Neutrophil (primary cell): Measurements from ENCODE around the gene MGAT3.
A peak's percentile ranks its signal among the peaks of the same experiment; 100 is the strongest.

Source experiments
- H3K27ac ChIP-seq: fragments of 200-600 bp; sonication (generic); 2 replicates; pipeline ENCODE4 v1.5.1; 2016; ENCODE audit warnings: mild to moderate bottlenecking, moderate library complexity
- H3K27me3 ChIP-seq: fragments of 200-600 bp; sonication (generic); 2 replicates; pipeline ENCODE4 v1.6.0; 2016; ENCODE audit warnings: mild to moderate bottlenecking
- H3K36me3 ChIP-seq: fragments of 200-600 bp; sonication (generic); 2 replicates; pipeline ENCODE4 v1.5.1; 2017
- H3K4me1 ChIP-seq, 2 experiments: fragments of 200-600 bp in 1 of 2; sonication (generic) in 1 of 2; 1 replicate in 1 of 2; 2 replicates in 1 of 2; pipeline versions ENCODE4 v1.5.1 to v1.6.1; 2013 to 2016; ENCODE audit warnings: low read depth in 1 of 2, low read length in 1 of 2, mild to moderate bottlenecking in 1 of 2, moderate library complexity in 1 of 2; ENCODE audit not compliant: control insufficient read depth in 1 of 2, insufficient read depth in 1 of 2
- H3K4me3 ChIP-seq, 2 experiments: fragments of 200-600 bp in 1 of 2; sonication (generic) in 1 of 2; 1 replicate in 1 of 2; 2 replicates in 1 of 2; pipeline ENCODE4 v1.5.1; 2013 to 2016; ENCODE audit warnings: low read depth in 1 of 2, low read length in 1 of 2, mild to moderate bottlenecking in 1 of 2, moderate library complexity in 1 of 2
- H3K9me3 ChIP-seq: fragments of 200-600 bp; sonication (generic); 2 replicates; pipeline ENCODE4 v1.5.1; 2016
- TF ChIP-seq, protein P1 (sequence below): fragments of 200-600 bp; sonication (generic); IDR thresholded peaks from 2 replicates; pipeline ENCODE4 v1.5.1; 2016; ENCODE audit warnings: antibody characterized with exemption

Gene MGAT3

DNA sequence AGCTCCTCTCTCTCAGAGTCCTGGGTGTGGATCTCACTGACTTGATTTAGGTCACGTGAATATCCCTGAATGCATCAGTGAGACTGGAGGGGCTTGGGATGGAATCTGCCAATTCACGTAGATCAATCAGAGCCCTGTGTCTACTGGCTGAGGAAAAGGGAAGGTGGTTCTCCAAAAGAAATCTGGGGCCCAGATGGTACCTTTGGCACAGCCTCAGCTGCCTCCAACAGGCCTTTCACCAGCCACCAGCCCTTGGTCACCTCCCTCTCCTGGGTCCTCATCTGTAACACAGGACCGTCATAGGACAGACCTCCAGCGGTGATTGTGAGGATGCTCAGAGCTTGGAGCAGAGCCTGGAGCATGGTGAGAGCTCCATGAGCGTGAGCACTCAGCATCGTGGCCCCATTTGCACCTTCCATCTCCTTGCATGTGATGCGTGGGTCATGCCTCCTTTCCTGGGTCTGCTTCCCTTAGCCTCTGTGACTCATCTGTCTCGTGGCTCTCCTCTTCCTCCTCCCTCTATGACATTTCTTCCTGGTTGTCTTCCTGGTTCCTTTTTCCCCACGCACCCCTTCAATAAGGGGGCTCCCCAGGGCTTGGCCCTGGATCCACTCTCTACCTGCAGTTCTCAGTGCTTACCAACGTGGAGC, 37.8 kb downstream of the MGAT3 start:
- peak overlapping the region; percentile 54 for H3K27ac ChIP-seq
- H3K27me3 ChIP-seq = no peaks in the 10 kb centered on the region
- peaks cover 5 to 20% of the 10 kb centered on the region in 2 experiments for H3K4me1 ChIP-seq
- no peaks in the 10 kb centered on the region for H3K36me3 ChIP-seq
- no peaks in the 10 kb centered on the region for H3K9me3 ChIP-seq
- TF ChIP-seq, protein P1, sequence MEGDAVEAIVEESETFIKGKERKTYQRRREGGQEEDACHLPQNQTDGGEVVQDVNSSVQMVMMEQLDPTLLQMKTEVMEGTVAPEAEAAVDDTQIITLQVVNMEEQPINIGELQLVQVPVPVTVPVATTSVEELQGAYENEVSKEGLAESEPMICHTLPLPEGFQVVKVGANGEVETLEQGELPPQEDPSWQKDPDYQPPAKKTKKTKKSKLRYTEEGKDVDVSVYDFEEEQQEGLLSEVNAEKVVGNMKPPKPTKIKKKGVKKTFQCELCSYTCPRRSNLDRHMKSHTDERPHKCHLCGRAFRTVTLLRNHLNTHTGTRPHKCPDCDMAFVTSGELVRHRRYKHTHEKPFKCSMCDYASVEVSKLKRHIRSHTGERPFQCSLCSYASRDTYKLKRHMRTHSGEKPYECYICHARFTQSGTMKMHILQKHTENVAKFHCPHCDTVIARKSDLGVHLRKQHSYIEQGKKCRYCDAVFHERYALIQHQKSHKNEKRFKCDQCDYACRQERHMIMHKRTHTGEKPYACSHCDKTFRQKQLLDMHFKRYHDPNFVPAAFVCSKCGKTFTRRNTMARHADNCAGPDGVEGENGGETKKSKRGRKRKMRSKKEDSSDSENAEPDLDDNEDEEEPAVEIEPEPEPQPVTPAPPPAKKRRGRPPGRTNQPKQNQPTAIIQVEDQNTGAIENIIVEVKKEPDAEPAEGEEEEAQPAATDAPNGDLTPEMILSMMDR = no peak
- no peak overlapping the region for H3K4me3 ChIP-seq

- Histone ChIP-seq H3K27ac (peak overlapping the region; percentile 54), H3K4me1 (peaks cover 0 to 13% of the 10 kb centered on the region in 2 experiments), H3K4me3 (no peak overlapping the region), H3K9me3 (no peaks in the 10 kb centered on the region), H3K27me3 (no peaks in the 10 kb centered on the region), H3K36me3 (no peaks in the 10 kb centered on the region)
- TF ChIP-seq, protein P1 = peak; percentile 55
Measured at GRCh38 chr22:39496131-39496838, 39.5 kb downstream of the MGAT3 start.

DNA sequence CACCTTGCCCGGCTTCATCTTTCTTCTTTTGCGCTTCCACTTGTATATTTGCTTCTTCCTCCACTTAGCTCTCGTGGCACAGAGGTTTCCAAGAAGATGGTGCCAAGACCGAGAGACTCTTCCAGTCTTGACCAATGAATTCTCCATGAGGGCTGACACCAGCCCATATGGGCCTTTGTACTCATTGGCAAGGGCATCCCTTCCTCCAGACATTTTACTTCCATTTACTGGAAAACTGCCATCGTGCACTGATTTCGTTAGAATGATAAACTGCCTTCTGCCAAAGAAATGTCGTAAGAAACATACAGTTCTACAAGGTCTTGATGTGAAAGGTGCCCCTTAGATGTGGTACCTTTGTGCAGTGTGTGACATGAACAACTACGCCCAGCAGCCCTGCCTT, 40.6 kb downstream of the MGAT3 start:
- Histone ChIP-seq H3K27ac (no peak overlapping the region), H3K27me3 (no peaks in the 10 kb centered on the region), H3K4me3 (no peak overlapping the region), H3K9me3 (no peaks in the 10 kb centered on the region), H3K36me3 (no peaks in the 10 kb centered on the region), H3K4me1 (peaks cover 6 to 23% of the 10 kb centered on the region in 2 experiments)
- TF ChIP-seq, protein P1 = no peak

- Histone ChIP-seq H3K4me1 (peaks cover 15 to 33% of the 10 kb centered on the region in 2 experiments), H3K27ac (no peak overlapping the region), H3K27me3 (no peaks in the 10 kb centered on the region), H3K9me3 (no peaks in the 10 kb centered on the region), H3K36me3 (no peaks in the 10 kb centered on the region), H3K4me3 (no peak overlapping the region)
- TF ChIP-seq, protein P1 = no peak
Measured at GRCh38 chr22:39498368-39498767, 41.6 kb downstream of the MGAT3 start.

DNA sequence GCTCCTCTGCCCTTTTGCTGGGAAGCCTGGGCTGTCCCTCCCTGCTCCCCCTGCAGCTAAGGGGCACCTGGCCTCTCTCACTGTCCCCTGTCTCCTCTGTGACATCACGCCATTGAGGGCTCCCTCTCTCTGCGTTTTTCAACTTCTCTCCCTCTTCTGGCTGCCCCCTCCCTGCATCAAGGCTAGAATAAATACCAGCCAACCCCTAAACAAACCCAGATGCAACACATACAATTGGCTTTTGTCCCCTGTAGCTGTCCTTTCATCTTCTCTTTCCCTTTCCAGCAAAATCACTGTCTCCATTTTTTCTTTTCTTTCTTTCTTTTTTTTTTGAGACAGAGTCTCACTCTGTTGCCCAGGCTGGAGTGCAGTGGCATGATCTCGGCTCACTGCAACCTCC, 42.0 kb downstream of the MGAT3 start:
- Histone ChIP-seq H3K4me3 (no peak overlapping the region), H3K4me1 (peaks cover 20 to 37% of the 10 kb centered on the region in 2 experiments), H3K36me3 (no peaks in the 10 kb centered on the region), H3K9me3 (no peaks in the 10 kb centered on the region), H3K27me3 (no peaks in the 10 kb centered on the region), H3K27ac (no peak overlapping the region)
- TF ChIP-seq, protein P1 = no peak
